Hepatocyte (in vitro differentiated cells): Measurements from ENCODE around the gene PRMT9.

Experiments used
- CTCF ChIP-seq: fragments of 200-600 bp; sonication (generic); IDR thresholded peaks from 2 replicates; pipeline ENCODE4 v1.5.1; 2016; ENCODE audit warnings: antibody characterized with exemption, mild to moderate bottlenecking; ENCODE audit not compliant: poor library complexity
- EZH2 ChIP-seq: fragments of 200-600 bp; sonication (generic); IDR thresholded peaks from 2 replicates; pipeline ENCODE4 v1.6.1; 2016; ENCODE audit warnings: antibody characterized with exemption, mild to moderate bottlenecking, borderline replicate concordance
- EZH2phosphoT487 ChIP-seq: fragments of 200-600 bp; sonication (generic); IDR thresholded peaks from one replicate; pipeline ENCODE4 v1.6.1; 2018; ENCODE audit warnings: antibody characterized with exemption, mild to moderate bottlenecking, low read depth, moderate library complexity; ENCODE audit not compliant: unreplicated experiment, severe bottlenecking

GRCh38 chr4:147589586-147589985, 94.4 kb downstream of the PRMT9 start:
- no peak for TF ChIP-seq EZH2phosphoT487
- TF ChIP-seq CTCF, result no peak
- TF ChIP-seq EZH2, result no peak
